ENCODE data around the gene TMPRSS3.

DNA sequence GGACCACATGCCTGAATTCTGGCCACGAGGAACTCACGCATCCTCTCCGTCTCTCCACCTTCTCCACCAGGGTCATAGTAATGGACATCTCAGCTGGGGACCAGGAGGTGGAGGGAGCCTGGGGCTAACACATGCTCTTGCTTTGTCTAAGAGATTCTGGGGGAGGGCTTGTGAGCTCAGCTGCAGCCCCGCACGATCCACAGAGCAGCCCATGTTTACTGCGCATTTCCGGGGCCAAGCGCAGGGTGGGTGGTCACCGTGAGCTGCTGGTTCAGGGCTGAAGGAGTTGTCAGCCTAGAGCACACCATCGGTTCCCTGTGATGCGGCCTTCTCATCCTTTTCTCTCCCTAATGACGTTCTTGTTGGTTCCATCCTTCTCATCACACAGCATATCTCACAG lies 37.6 kb downstream of the TMPRSS3 start:
- TF ChIP-seq BACH2 (CRISPR knock-in tag; IDR thresholded peaks at IDR 0.05; ENCODE audit: borderline replicate concordance) = no peak
- TF ChIP-seq ZNF70 (CRISPR knock-in tag; IDR thresholded peaks at IDR 0.05) = no peak
- TF ChIP-seq RARB (CRISPR knock-in tag; IDR thresholded peaks at IDR 0.05) = no peak
- TF ChIP-seq ISL1 (CRISPR knock-in tag; IDR thresholded peaks at IDR 0.05) = no peak
- TF ChIP-seq GLIS3 (CRISPR knock-in tag; IDR thresholded peaks at IDR 0.05) = no peak
- no peak for TF ChIP-seq OSR1 (CRISPR knock-in tag; IDR thresholded peaks at IDR 0.05)
